GM18519 (cell line): ENCODE data around the gene KCTD8.

Experiments used
- ATAC-seq: cut with Tn5 transposase; IDR thresholded peaks from one replicate; pipeline ENCODE4 v1.9.1; 2021; ENCODE audit warnings: mild to moderate bottlenecking, moderate library complexity; ENCODE audit not compliant: unreplicated experiment, low FRiP score

The KCTD8 gene

GRCh38 chr4:44448521-44449461 is at the start of gene KCTD8:
KCTD8 (minus strand) TSS chr4:44448809.
- peak; percentile 97 for ATAC-seq

DNA sequence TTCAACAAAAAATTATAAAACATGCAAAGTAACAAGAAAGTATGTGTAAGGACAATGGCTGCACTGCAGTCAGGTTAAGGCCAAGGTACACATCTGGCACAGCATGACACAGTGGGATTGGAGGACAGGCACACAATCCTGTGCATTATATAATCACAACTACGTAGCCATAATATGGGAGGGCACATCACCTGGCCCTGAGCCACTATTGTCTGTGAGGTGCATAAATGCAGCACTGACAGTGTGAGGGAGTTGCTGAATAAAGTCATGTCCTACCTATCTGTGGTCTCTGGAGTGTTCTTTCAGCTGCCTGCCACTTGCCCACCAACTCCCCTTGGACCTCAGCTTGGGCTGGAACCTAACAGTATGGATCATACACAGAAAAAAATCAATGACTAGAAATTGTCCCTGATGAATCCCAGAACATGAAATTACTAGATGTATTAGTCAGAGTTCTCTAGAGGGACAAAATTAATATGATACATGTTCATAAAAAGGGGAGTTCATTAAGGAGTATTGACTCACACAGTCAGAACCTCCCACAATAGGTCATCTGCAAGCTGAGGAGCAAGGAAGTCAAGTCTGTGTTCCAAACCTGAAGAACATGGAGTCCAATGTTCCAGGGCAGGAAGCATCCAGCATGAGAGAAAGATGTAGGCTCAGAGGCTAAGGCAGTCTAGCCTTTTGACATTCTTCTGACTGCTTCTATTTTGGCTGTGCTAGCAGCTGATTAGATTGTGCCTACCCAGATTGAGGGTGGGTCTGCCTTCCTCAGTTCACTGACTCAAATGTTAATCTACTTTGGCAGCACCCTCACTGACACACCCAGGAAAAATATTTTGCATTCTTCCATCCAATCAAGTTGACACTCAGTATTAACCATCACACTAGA is 46.4 kb upstream of the KCTD8 start:
- no peak for ATAC-seq

- ATAC-seq: peak; percentile 72
Observed at GRCh38 chr4:44493924-44494323, 45.3 kb upstream of the KCTD8 start.

DNA sequence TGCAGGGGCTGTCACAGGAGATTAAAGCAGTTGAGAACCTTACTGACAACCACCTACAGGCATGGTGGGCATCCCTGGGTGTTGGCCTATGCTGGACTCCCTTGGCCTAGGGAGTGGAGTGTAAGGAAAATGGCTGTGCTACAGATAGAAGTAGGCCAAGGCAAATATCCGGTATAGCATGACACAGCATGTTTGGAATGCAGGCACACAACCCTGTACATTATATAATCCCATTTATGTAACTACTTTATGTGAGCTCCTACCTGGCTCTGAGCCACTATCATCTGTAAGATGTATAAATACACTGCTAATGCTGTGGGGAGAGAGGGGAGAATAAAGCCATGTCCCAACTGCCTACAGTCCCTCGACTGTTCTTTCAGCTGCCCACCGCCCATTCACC is 38.7 kb upstream of the KCTD8 start:
- ATAC-seq: no peak

DNA sequence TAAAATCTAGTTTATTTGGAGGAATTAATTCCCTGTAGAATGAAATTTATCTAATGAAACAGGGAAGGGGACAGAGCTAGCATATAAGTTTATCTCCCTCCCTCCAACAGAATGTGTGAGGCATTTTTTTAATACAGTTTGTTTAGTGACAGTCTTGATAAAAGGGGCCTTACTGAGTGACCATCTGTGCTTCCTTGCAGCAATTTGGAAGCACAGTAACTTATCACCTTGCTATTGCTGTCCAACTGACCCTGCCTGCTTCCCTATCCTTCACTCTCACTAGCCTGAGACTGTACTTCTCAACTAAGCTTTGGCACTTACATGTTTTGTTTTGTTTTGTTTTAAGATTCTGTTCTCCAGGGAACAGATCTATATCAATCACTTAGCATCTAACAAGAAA is 31.1 kb upstream of the KCTD8 start:
- ATAC-seq: no peak

- ATAC-seq: no peak
Observed at GRCh38 chr4:44462259-44462658, 13.7 kb upstream of the KCTD8 start.

DNA sequence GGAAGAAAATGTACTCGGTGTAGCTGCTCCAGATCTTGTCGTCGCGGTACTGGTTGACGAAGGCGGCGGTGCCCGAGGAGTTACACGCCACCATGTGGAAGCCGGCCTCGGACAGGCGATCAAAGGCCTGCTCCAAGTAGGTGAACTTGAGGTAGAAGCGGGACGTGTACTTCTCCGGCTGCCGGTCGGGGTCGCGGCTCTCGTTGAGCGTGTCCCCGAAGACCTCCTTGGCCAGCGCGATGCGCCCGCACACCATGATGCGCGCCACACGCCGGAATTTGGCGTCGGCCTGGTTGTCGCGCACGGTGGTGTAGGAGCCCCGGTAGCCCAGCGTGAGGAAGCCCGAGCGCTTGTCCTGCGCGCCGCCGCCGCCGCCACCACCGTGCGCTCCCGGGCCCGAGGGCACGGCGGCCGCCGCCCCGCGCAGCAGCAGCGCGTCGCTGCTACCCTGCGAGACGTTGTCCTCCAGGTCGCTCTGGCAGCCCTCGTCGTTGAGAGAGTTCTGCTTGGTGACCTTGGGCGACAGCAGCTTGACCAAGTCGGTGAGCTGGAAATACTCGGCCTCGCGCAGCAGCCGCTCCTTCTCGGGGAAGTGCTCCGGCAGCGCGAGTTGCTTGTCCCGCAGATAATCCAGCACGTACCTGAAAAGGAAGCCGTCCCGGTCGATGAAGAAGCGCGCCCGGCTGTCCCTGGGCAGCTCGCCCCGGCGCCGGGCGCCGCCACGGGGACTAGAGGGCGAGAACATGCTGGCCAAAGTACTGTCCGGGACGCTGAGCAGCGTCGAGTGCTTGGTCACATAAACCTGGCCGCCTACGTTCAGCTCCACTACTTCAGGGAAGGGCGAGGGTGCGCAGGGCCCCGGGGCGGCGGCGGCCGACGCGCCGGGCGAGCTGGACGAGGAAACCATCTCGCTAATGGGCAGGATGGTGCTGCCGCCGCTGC is 775 bp downstream of the KCTD8 start:
- ATAC-seq: no peak

- no peak for ATAC-seq
Observed at GRCh38 chr4:44446801-44447562, 1.6 kb downstream of the KCTD8 start.

GRCh38 chr4:44446191-44446590 is 2.4 kb downstream of the KCTD8 start:
- no peak for ATAC-seq

- ATAC-seq: no peak
Observed at GRCh38 chr4:44438687-44439086, 9.9 kb downstream of the KCTD8 start.

- no peak for ATAC-seq
Observed at GRCh38 chr4:44434247-44434646, 14.4 kb downstream of the KCTD8 start.

- no peak for ATAC-seq
Observed at GRCh38 chr4:44425614-44426208, 22.9 kb downstream of the KCTD8 start.

GRCh38 chr4:44422912-44423311 is 25.7 kb downstream of the KCTD8 start:
- no peak for ATAC-seq

DNA sequence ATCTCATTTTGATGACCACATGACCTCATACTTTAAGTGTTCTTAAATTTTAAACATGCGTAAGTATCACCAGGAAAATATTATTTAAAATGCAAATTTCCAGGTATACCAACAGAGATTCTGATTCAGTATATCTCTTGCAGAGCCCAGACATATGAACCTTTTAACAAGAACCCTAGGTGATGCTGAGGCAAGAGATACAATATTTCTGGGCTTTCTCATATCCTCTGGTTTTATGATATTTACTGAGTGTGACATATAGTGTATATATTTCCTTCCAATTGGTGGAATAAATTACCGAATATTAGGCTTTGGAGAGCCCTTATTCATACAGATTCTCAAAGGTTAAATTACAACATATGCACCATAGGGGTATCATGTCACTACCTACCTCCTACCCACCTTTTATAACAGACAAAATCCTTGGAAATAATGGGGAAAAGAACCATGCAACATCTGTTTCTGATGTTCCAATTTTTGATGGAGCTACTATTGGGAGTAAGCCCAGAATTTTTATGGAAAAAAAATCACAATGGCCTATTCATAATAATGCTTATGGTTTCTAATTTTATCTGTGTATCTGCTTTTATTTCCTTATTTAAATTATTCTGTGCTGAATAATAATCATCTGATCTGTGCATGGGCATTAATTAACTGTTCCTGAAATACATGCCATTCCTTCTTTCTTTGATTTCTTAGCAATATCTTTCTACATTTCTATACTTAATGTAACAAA is 27.1 kb downstream of the KCTD8 start:
- no peak for ATAC-seq

GRCh38 chr4:44415251-44415650 is 33.4 kb downstream of the KCTD8 start:
- ATAC-seq: no peak

DNA sequence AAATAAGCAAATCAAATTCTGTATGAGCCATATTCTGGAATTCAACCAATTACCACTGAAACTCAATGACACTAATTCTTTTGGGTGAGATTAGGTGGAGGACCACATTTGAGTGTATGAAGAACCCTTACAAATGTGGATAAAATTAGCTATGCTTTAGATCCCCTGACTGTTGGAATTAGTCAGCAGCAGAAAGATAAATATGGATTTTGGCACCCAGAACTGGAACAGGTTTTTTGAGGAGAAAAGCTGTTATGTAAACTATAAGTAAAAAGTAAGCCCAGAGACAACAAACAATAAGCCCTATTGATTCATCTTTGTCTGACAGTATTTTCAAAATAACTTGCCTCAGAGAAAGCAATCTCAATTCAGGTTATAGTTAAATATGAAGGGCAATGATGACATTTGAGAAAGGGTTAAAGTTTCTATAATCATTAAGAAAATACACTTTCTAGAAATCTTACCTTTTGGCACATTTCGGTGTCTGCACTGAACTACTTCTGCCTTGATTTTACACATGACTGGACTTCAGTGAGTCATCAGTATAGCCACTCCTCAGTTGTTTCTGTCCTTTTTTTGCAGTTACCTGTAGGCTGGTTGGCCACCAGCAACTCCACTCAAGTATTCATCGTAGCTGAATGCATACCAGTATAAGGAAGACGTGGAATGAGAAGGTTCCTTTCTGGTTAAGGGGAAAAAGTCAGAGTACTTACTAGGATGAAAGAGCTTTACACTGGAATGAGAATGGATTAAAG is 80.0 kb downstream of the KCTD8 start:
- ATAC-seq: no peak

DNA sequence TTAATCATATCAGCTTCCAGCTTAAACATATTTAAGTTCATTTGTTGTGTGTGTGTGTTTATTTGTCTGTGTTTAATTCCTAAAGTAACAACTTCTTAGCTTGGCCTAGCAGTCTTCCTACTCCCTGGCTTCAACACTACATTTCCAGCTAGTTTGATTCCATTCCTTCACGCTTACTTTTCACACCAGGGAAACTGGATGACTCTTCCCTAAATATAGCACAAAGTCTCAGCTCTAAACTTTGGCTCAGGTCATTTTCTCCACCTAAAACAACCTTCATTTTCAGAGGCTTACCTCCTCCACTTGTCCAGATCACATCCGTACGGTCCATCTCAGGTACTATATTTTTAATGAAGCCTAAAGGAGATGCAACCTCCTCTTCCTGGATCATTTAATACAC is 94.4 kb downstream of the KCTD8 start:
- ATAC-seq: no peak

DNA sequence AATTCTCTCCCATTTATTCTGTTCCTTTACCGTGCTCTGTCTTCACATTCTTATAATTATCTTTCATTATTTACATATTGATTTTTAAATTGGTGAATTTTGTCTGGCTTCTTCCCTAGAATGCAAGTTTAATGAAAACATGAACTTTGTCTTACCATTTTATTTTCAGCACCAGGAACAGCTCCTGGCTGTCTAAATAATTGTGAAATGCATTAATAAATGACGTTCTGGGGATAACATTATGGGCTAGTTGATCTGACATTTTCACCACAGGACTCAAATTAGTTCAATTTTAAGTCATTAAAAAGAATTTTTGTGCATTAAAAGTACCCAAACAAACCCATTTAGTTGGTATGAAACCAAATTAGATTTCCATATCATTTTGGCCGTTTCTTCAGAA is 97.5 kb downstream of the KCTD8 start:
- ATAC-seq: no peak
